Ectodermal cell (in vitro differentiated cells): ENCODE data around the gene ANKRD44.

Source experiments
- H3K27ac ChIP-seq: 2 replicates; pipeline ENCODE4 v1.7.0; 2013; ENCODE audit warnings: mild to moderate bottlenecking, low read depth, low read length; ENCODE audit not compliant: insufficient read depth, poor library complexity, severe bottlenecking
- H3K27me3 ChIP-seq: 2 replicates; pipeline ENCODE4 v1.7.0; 2013; ENCODE audit warnings: mild to moderate bottlenecking, low read length; ENCODE audit not compliant: insufficient read depth, control insufficient read depth, poor library complexity, severe bottlenecking
- H3K36me3 ChIP-seq: one replicate; pipeline ENCODE4 v1.7.0; 2013; ENCODE audit warnings: low read length; ENCODE audit not compliant: control insufficient read depth, insufficient read depth
- H3K4me1 ChIP-seq: one replicate; pipeline ENCODE4 v1.7.0; 2013; ENCODE audit warnings: low read length; ENCODE audit not compliant: control insufficient read depth, insufficient read depth
- H3K4me3 ChIP-seq: 2 replicates; pipeline ENCODE4 v1.7.0; 2013; ENCODE audit warnings: low read depth, low read length, control low read depth; ENCODE audit not compliant: insufficient read depth
- H3K9me3 ChIP-seq: 2 replicates; pipeline ENCODE4 v1.7.0; 2013; ENCODE audit warnings: mild to moderate bottlenecking, low read length, moderate library complexity; ENCODE audit not compliant: control insufficient read depth
- WGBS, 2 experiments: methylation state at CpG; one replicate each; pipeline ENCODE4 v1.1.7; 2013; ENCODE audit warnings: missing lambda C conversion rate in 2 of 2; 5-methylcytosine and 5-hydroxymethylcytosine counted together

ANKRD44 gene

DNA sequence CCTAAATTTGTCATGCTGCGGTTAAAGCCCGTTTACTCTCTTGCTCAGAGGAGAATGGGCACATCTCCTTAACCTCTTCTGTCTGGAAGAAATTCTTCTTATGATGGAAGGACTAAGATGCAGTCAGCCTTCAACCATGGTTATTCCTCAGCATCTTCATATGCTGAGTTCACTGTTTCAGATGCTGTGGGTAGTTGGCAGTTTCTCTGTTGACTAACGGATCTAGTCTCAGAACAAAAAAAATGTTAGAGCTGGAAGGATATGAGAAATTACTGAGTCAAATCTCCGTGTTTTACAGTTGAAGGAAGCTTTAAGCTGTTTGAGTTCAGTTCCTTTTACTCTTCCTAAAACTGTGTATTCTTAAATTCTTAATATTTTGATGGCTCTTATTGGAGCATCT is 340.5 kb downstream of the ANKRD44 start:
- H3K9me3 ChIP-seq = no peaks in the 10 kb centered on the region
- H3K27ac ChIP-seq = no peak overlapping the region
- peaks cover 25% of the 10 kb centered on the region for H3K4me1 ChIP-seq
- 93 to 97% methylated on average over 4 of the region's 4 CpGs for WGBS, 2 experiments
- no peaks in the 10 kb centered on the region for H3K36me3 ChIP-seq
- H3K27me3 ChIP-seq = no peaks in the 10 kb centered on the region
- H3K4me3 ChIP-seq = no peak overlapping the region

DNA sequence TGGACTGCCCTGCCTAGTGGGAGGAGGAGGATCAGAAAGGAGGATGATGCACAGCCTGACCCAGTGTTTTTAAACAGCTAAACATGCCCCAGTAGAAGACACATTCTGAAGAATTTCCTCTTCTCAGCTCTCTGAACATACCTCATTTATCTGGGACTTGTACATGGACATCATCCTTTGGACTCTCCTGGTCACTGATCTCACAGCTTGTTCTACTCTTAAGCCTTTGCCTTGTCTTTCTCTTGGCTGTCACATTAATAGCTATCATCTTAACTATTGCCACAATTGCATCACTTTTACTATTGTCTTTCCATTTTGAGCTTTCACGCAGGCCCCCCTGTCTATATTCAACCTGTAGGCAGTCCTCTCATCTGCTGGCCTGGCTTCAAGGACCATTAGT is 342.1 kb downstream of the ANKRD44 start:
- Histone ChIP-seq H3K27ac (no peak overlapping the region), H3K36me3 (no peaks in the 10 kb centered on the region), H3K9me3 (no peaks in the 10 kb centered on the region), H3K4me3 (no peak overlapping the region), H3K27me3 (no peaks in the 10 kb centered on the region), H3K4me1 (peaks cover 25% of the 10 kb centered on the region)
- 96 to 100% methylated on average over 1 of the region's 1 CpG for WGBS, 2 experiments

DNA sequence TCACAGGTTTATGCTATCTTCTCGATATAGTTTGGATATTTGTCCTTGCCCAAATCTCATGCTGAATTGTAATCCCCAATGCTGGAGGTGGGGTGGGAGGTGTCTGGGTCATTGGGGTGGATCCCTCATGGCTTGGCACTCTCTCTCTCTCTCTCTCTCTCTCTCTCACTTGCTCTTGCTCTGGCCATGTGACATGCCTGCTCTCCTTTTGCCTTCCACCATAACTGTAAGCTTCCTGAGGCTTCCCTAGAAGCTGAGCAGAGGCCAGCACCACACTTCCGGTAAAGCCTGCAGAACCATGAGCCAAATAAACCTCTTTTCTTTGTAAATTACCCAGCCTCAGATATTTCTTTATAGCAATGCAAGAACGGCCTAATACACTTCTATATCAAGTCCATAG is 342.8 kb downstream of the ANKRD44 start:
- WGBS, 2 experiments = 94 to 98% methylated on average over 3 of the region's 3 CpGs
- H3K4me3 ChIP-seq = no peak overlapping the region

DNA sequence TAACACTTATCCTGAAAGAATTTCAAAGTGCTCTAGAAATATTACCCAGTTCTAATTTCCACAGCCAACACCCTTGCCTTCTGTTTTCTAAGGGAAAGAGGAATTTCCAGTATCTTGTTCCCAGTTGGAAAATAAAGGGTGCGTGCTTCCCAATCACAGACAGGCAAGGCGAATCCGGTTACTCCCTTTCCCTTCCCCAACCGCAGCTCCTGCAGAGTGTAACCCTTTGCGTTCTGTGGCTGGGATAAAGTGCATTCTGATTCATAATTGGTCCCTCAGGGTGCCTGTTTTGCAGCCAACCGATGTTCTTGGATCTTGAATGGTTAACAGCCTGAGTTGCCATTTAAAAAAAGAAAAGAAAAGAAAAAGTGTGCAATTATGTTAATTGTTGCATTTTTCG is 343.5 kb downstream of the ANKRD44 start:
- Histone ChIP-seq H3K27me3 (no peaks in the 10 kb centered on the region), H3K4me1 (peaks cover 24% of the 10 kb centered on the region), H3K36me3 (no peaks in the 10 kb centered on the region), H3K4me3 (no peak overlapping the region), H3K27ac (no peak overlapping the region), H3K9me3 (no peaks in the 10 kb centered on the region)
- 11 to 17% methylated on average over 7 of the region's 7 CpGs for WGBS, 2 experiments

More for the DNA sequence above, 342.8 kb downstream of the ANKRD44 start:
- Histone ChIP-seq H3K4me1 (peaks cover 25% of the 10 kb centered on the region), H3K9me3 (no peaks in the 10 kb centered on the region), H3K36me3 (no peaks in the 10 kb centered on the region), H3K27me3 (no peaks in the 10 kb centered on the region), H3K27ac (no peak overlapping the region)

DNA sequence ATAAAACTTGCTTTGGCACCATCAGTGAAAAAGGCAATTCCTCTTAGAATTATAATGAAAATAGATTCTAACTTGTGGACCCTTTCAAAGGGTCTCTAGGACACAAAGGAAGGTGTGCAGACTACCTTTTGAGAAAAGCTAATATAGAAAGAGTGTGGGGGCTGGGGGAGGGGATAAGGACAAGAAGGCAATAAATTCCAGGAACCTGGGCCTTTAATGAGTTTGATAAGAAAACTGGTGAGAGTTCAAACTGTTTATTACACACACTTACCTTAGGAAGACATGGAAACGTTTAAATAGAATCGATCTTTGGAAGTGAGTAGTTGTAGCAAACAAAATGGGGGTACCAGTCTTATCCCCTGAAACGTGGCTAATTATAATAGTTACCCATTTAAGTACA is 344.5 kb downstream of the ANKRD44 start:
- Histone ChIP-seq H3K4me3 (no peak overlapping the region), H3K36me3 (no peaks in the 10 kb centered on the region), H3K9me3 (no peaks in the 10 kb centered on the region), H3K27me3 (no peaks in the 10 kb centered on the region), H3K27ac (no peak overlapping the region), H3K4me1 (peaks cover 15% of the 10 kb centered on the region)
- 100% methylated on average over 1 of the region's 3 CpGs; no CpG with 5 or more reads in 1 of the 2 experiments for WGBS, 2 experiments

DNA sequence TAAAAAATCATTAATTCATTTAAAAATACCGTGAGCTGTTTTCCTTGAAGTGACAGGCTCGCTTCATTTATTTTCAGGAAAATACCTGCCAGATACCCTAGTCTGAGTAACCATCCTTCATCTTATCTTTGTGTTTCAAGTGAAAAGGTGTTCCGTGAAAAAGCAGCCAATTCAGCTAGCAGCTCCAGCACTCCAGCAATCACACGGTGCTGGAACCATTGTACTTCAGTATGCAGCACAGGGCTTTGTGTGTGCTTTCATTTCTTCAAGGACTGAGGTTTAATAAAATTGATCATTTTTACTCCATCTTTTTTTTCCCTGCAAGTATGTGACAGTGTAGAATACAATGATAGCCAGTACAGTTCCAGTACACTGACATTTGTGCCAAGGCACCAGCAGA is 344.9 kb downstream of the ANKRD44 start:
- Histone ChIP-seq H3K36me3 (no peaks in the 10 kb centered on the region), H3K4me3 (no peak overlapping the region), H3K4me1 (peaks cover 15% of the 10 kb centered on the region), H3K27ac (no peak overlapping the region), H3K27me3 (no peaks in the 10 kb centered on the region), H3K9me3 (no peaks in the 10 kb centered on the region)
- 65 to 70% methylated on average over 4 of the region's 4 CpGs for WGBS, 2 experiments

DNA sequence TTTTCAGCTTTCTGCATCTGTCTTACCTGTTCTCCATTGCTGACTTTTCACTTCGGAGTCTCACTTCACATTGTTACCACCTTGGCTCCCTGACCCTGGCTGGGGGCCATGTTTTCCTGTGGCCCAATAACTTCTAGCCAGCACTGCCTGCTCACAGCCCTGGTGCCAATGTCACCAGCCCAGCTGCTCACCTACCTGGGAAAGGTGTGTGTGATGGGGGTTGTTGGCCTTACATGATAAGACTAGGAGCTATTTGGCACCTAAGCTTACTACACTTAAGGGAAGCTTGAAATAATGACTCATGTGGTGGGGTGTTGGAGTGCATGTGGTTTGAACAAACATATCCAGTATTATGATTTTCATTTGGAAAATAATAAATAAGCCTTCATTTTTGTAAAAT is 346.6 kb downstream of the ANKRD44 start:
- Histone ChIP-seq H3K4me3 (no peak overlapping the region), H3K4me1 (peaks cover 15% of the 10 kb centered on the region), H3K27ac (no peak overlapping the region), H3K27me3 (no peaks in the 10 kb centered on the region), H3K9me3 (no peaks in the 10 kb centered on the region), H3K36me3 (no peaks in the 10 kb centered on the region)
- WGBS, 2 experiments = 88 to 91% methylated on average over 1 of the region's 1 CpG

DNA sequence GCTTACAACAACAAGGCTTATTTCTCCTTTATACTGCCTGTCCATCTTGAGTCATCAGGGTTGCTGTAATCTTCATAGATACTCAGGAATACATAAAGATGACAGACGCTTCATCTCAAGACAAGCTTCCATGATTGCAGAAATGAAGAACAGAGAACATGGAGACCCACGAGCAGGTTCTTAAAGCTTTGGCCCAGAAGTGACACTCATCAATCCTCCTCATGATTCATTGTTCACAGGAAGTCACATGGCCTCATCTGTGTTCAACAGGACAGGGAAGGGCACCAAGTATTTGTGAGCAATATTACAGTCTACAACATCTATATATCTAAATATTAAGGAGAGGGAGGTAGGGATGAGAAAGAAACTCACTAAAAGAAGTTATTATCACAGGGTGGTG is 347.5 kb downstream of the ANKRD44 start:
- WGBS, 2 experiments = 92 to 94% methylated on average over 2 of the region's 2 CpGs

DNA sequence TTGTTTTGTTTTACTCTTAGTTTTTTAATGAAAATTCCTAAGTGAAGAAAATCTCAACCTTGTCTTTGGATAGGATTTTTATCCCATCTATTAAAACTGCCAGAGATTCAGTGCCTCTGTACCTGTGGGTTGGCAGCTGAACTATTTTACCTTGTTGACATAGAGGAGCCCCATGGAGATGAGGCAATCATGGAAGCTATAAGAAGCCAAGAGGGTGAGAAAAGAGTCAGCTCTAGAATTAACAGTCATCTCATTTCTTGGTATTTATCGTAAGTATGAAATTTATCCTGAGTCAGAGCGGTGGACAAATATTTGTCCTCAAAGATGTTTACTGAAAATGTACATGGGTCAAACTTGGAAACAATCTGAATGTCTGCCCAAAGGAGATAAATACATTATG is 348.3 kb downstream of the ANKRD44 start:
- WGBS, 2 experiments = 98 to 100% methylated on average over 2 of the region's 2 CpGs
- Histone ChIP-seq H3K36me3 (no peaks in the 10 kb centered on the region), H3K27me3 (no peaks in the 10 kb centered on the region), H3K9me3 (no peaks in the 10 kb centered on the region), H3K4me3 (no peak overlapping the region), H3K27ac (no peak overlapping the region), H3K4me1 (peaks cover 19% of the 10 kb centered on the region)

More for the DNA sequence above, 347.5 kb downstream of the ANKRD44 start:
- Histone ChIP-seq H3K4me3 (no peak overlapping the region), H3K4me1 (peaks cover 18% of the 10 kb centered on the region), H3K9me3 (no peaks in the 10 kb centered on the region), H3K27ac (no peak overlapping the region), H3K36me3 (no peaks in the 10 kb centered on the region), H3K27me3 (no peaks in the 10 kb centered on the region)

DNA sequence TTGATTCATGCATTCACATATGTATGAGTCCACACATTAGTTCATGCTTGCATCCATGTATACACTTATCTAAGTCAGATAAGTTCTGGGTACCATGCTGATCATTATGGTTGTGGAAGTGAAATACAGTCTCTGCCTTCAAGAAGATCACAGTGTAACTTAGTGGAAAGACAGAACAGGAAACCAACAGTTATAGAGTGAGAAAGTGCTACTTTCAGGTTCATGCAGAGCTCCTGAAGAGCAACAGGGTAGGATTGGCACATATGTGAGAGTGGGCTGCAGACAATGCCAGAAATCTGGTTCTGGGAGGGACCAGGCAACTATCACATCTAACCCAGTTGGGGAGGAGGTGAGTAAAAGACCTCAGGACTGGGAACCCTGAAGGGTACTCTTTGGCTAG is 348.7 kb downstream of the ANKRD44 start:
- H3K4me1 ChIP-seq = peaks cover 16% of the 10 kb centered on the region
- no peak overlapping the region for H3K27ac ChIP-seq
- H3K4me3 ChIP-seq = no peak overlapping the region
- H3K36me3 ChIP-seq = no peaks in the 10 kb centered on the region
- H3K27me3 ChIP-seq = no peaks in the 10 kb centered on the region
- no peaks in the 10 kb centered on the region for H3K9me3 ChIP-seq

DNA sequence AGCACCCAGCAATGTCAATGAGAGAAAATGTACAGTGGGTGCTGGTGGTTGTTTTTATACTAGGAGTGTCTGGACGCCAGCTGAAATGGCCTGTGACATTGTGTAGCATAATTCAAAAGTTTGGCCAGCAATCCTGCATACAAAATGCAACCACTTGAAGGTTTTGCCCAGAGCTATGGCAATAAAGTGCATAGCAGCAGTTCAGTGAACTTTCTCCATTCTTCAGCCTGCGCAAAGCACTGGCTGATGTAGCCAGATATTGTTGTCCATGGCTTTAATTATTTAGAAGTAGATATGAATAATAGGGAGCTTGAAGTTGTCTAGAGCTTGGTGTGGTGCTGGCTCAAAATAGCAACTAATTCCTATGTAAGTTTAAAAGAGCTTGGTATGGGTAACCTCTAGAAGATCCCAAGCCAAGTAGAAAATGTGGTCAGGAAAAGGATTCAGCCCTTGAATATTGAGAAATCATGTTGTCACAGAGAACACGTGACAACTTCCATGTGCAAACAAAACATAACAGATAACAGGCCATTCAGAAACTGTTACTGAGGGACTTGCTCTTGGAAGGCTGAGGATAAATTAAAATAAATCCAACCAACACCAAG is 350.7 kb downstream of the ANKRD44 start:
- Histone ChIP-seq H3K36me3 (no peaks in the 10 kb centered on the region), H3K27me3 (no peaks in the 10 kb centered on the region), H3K27ac (no peak overlapping the region), H3K4me1 (peaks cover 4% of the 10 kb centered on the region), H3K9me3 (no peaks in the 10 kb centered on the region), H3K4me3 (no peak overlapping the region)
- WGBS, 2 experiments = 93 to 96% methylated on average over 2 to 3 of the region's 3 CpGs
